NCI-H128 (cell line): ENCODE measurements around the gene SRD5A2.
A peak's percentile ranks its signal among the peaks of the same experiment; 100 is the strongest.
"Not testable (repeated sequence)": the region's sequence is repeated elsewhere in the genome, so short reads cannot be mapped to it uniquely, and the experiment has no call there.

Experiments used
- DNase-seq: peaks from one replicate; lab custom pipeline; 2025; ENCODE audit not compliant: unreplicated experiment; lab: John Stamatoyannopoulos, UW

The SRD5A2 gene

DNA sequence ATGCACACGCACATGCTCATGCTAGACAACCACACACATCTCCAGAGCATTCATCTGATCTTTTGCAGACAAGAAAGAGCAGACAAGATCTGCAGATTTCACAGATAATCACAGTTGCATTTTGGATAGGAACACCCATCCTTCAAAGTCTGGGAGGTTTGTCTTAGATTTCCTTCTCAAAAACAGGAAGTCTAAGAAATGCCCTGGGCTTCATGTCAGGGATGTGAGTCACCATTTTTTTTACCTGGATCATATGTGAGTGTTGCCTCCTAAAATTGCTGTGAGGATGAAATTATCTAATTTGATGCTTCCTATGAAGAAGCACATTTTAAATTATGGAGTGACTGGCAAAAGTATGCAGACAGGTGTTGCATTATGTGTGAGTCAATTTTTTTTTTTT, 46.1 kb downstream of the SRD5A2 start:
- no peak for DNase-seq

DNA sequence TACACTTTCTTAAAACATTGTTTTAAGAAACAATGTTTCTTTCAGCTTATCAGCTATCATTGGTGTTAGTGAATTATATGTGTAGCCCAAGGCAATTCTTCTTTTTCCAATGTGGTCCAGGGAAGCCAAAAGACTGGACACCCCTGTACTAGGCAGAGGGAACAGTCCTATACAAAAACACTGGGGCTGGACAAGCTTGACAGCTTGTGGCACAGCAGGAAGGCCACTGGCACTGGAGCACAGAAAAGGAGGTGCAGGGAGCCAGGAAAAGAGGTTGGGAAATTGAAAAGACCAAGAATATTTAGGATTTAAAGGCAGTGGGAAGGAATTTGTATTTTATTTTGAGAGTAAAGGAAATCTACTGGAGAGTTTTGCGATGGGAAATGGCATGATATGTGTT, 47.7 kb downstream of the SRD5A2 start:
- DNase-seq: no peak

- no peak for DNase-seq
Measured at GRCh38 chr2:31531101-31531500, 49.6 kb downstream of the SRD5A2 start.

GRCh38 chr2:31529256-31529655, 51.5 kb downstream of the SRD5A2 start:
- DNase-seq: no peak

GRCh38 chr2:31528823-31529222, 51.9 kb downstream of the SRD5A2 start:
- DNase-seq: no peak

GRCh38 chr2:31526946-31527732, 53.6 kb downstream of the SRD5A2 start:
- DNase-seq: no peak

DNA sequence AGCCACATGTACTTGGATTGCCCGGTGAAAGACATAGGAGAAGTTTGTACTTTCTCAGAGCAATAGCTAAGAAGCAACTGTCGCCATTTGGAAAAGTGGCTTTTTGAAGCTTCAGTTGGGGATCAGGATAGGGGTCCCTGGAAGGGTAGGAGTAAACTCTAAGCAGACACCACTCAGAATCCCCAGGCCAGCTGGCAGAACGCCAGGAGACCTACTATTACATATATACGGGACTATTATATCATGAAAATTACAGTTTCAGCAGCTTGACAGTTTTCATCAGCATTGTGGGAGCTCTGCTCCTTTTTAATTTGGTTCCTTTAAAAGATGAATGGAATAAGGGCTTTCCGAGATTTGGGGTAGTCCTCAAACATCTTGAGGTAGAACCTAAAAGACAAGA, 54.9 kb downstream of the SRD5A2 start:
- DNase-seq: no peak

DNA sequence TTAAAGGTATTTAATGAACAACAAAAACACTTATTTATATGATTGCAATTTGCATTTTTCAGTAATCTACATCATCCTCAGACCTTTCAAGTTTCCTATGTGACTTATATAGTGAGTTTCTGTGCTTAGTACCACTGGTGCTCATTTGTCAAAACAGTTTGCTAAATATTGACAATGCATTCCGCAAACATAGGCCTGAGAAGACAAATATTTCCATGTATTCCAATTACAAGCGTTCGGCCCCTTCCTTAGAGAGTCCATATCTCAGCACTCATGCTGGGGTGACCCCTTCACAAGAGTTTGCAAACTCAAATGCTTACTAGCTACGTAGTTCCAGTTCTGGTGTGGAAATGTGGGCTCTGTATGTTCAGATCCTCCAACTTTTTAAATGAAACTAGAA, 56.1 kb downstream of the SRD5A2 start:
- no peak for DNase-seq

DNA sequence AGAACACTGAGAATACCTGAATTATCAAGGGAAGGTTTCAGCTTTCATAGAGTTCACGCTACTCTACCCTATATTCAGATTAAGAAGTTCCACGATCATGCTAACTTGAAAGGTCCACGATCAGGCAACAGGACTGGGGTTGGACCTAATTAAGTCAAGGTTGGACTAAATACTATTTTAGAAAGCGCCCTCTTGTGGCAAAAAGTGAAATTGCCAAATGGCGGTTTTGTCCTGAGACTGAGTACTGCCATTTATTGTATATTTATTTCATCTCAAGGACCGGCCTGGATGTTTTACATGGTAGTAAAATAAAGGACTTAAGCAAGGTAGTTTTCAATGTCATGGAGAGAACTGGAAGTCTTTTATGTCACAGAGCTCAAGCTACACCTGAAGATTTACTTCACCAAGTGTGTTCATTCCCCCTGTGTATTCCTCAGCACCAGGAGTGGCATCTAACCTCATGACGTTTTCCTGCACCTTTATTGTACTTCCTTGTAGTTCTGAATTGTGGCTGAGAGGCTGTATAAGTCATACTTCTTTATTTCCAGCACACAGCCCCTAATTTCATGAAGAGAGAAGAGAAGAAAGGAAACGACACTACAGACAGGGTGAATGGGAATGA, 56.8 kb downstream of the SRD5A2 start:
- peak; percentile 13 for DNase-seq

GRCh38 chr2:31522786-31523185, 58.0 kb downstream of the SRD5A2 start:
- DNase-seq: no peak

DNA sequence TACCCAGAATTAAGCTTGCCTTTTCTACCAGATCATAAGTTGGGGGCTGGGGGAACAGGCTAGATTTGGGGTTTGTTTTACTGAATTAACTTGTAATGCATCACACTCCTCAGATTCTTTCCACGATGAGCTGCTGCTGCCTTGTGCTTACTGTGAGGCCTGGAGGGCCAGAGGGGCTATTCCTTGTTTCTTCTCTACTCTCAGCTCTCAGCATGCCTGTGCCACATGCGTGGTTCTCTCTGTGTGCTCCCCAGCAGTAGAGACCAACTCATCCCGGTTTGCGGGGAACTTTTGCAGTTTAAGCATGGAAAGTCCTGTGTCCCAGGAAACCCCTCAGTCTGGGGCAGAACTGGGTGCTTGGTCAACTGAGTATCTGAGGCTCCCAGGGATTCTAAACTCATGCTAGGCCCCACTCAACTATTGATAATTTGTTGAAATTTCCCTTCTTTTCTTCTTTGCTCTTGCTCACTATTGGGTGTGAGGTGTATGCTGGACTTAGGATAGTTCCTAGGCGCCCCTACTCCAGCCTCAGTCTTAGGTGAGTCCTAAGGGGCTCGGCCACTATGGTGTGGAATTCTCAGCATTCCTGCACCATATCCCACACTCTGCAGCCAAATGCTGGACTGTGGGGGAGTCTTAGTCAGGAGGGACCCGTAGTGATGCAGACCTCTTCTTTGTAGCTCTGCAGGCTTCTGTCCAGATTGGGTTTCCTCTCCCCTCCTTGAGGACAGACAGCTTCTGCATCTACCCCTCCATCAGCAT, 63.1 kb downstream of the SRD5A2 start:
- DNase-seq: no peak

- DNase-seq: no peak
Measured at GRCh38 chr2:31515586-31515985, 65.2 kb downstream of the SRD5A2 start.

DNA sequence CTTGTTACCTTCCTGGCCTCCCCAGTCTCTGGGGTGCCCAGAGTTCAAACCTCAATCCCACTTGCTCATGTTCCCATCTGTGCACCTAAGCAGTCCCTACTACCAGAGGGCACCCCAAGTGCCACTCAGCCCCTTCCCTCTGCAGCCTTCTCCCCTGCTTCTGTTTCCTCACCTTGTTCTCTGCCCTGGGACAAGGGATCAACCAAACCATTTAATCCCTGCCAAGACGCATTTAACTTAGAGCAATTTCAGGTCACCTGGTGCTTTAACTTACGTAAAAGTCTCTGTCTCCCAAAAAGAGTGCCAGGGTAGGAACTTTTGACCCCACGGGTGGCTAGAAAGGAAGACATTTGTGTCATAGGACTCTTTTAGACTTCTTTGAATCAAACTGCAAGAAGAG, 67.2 kb downstream of the SRD5A2 start:
- DNase-seq: no peak

DNA sequence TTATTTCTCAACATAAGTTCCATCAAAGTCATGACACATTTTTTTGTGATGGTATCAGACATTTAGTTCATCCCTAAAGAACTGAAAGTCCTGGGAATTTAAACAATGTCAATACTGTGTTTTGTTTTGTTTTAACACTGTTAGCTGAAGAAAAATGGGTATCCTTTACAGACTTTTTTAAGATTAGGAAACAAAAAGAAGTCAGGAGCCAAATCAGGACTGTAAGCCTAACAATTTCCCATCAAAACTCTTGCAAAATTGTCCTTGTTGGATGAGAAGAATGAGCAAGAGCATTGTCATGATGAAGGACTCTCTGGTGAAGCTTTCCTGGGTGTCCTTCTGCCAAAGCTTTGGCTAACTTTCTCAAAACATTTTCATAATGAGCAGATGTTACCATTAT, 69.4 kb downstream of the SRD5A2 start:
- no peak for DNase-seq

DNA sequence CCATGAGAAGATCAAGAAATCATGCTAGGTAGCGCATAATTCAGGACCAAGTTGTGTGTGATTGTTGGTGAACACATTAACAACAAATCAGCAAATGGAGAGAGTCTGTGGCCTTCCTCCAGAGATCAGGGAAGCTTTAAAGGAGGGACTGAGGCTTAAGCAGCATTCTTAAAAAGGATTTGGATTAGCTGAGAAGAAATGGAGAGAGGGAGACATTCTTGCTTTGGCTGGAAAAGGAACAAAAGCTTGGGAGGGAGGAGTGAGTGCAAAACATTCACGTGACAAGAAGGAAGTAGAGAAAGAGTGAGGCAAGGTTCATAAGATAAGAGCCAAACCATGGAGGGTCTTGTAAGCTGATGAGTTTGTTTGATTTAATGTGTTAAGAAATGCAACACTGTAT, 75.6 kb downstream of the SRD5A2 start:
- no peak for DNase-seq

GRCh38 chr2:31504311-31504710, 76.4 kb downstream of the SRD5A2 start:
- DNase-seq: no peak

DNA sequence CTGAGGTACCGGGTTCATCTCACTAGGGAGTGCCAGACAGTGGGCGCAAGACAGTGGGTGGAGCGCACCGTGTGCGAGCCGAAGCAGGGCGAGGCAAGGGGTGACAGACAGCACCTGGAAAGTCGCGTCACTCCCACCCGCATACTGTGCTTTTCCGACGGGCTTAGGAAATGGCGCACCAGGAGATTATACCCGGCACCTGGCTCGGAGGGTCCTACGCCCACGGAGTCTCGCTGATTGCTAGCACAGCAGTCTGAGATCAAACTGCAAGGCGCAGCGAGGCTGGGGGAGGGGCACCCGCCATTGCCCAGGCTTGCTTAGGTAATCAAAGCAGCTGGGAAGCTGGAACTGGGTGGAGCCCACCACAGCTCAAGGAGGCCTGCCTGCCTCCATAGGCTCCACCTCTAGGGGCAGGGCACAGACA, 84.3 kb downstream of the SRD5A2 start:
- not testable (repeated sequence) for DNase-seq

GRCh38 chr2:31489339-31489738, 91.4 kb downstream of the SRD5A2 start:
- not testable (repeated sequence) for DNase-seq

DNA sequence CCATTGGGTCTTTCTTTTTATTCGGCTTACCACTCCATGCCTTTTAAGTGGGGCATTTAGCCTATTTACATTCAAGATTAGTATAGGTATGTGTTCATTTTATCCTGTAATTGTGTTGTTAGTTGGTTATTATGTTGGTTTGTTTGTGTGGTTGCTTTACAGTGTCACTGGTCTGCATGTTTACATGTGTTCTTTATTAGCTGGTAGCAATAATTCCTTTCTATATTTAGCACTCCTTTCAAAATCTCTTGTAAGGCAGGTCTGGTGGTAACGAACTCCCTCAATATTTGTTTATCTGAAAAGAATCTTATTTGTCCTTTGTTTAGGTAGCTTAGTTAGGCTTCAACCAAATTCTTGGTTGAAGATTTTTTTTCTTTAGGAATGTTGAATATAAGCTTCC, 97.5 kb downstream of the SRD5A2 start:
- DNase-seq: no peak

DNA sequence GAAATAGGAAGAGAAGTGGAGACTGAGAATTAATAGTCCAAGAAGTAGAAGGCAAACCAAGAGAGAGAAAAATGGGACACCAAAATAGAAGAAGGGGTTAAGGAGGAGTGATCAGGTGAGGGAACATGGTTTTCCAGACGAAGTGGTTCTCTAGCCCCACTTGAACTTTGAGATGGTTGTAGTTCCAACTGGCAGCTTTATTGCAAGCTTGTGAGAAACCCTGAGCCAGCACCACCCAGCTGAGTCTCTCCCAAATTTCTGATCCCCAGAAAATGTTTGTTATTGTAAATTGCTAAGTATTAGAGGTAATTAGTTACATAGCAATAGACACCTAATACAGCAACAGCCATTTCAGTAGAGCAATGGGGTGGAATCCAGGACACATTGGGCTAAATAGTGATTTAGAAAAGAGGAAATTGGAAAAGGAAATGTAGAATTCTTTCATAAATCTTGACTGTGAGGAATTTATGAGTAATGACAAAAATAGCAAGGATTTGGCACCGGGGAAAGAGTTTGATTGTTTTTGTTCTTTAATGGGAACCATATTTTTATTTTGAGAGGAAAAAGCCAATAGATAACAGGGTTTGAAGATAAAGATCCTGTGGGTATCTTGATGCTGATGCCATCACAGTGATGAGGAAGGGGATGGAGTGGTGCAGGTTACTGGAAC, 104.1 kb downstream of the SRD5A2 start:
- DNase-seq: no peak

GRCh38 chr2:31475692-31476091, 105.0 kb downstream of the SRD5A2 start:
- DNase-seq: no peak
